SJCRH30 (cell line): ENCODE measurements around the gene EHMT1. TPM values are rescaled to one million over a fixed set of nuclear protein-coding genes. Genes with fewer than 3 reads are reported as not detected.

Experiments
- DNase-seq, 2 experiments: peaks; one replicate each; pipeline ENCODE4 v3.0.0-alpha.2; 2015 to 2020
- H3K27ac ChIP-seq: fragments of 250-450 bp; sonication (Bioruptor Pico); 2 replicates; pipeline ENCODE4 v1.5.1; 2020; ENCODE audit warnings: mild to moderate bottlenecking, moderate library complexity
- H3K27me3 ChIP-seq: fragments of 250-450 bp; sonication (Bioruptor Pico); 2 replicates; pipeline ENCODE4 v1.5.1; 2020; ENCODE audit warnings: mild to moderate bottlenecking, moderate library complexity
- H3K36me3 ChIP-seq: fragments of 250-450 bp; sonication (Bioruptor Pico); 2 replicates; pipeline ENCODE4 v1.5.1; 2020; ENCODE audit warnings: mild to moderate bottlenecking, moderate library complexity
- H3K4me1 ChIP-seq: fragments of 250-450 bp; sonication (Bioruptor Pico); 2 replicates; pipeline ENCODE4 v1.5.1; 2020; ENCODE audit warnings: mild to moderate bottlenecking, moderate library complexity
- H3K4me3 ChIP-seq: fragments of 250-450 bp; sonication (Bioruptor Pico); 2 replicates; pipeline ENCODE4 v1.5.1; 2020; ENCODE audit warnings: mild to moderate bottlenecking, moderate library complexity
- H3K9me3 ChIP-seq: fragments of 250-450 bp; sonication (Bioruptor Pico); replicated peaks from 2 replicates; pipeline ENCODE4 v1.5.1; 2020; ENCODE audit warnings: mild to moderate bottlenecking, moderate library complexity
- total RNA-seq: library from RNA; depleted of rRNA; stranded (reverse); fragments of >200 nt; shearing (Covaris generic); gene quantifications from 2 replicates; pipeline ENCODE4 v1.2.3, GENCODE V29; 2014

Gene EHMT1
- total RNA-seq, 1 experiment from 2014 or later, result 79.6 TPM

DNA sequence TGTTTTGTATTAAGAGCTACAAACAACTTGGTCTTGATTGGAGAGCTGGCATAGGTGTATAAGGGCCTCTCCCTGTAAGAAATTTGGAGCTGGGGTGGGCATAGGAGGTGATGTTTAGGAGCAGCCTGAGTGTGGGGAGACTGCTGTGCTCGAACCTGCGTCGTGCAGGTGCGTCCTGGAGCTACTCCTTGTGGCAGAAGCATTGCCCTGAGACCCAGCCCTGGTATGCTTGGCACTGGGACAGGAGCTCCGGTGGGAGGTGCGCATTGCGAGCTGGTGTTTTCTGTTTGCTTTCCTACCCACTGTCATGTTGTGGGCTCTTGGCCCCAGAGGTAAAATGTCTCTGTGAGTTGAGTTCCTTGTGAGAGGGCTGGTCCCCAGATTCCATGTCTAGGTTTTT lies 46.4 kb downstream of the EHMT1 start:
- Histone ChIP-seq H3K4me3 (no peak overlapping the region), H3K9me3 (no peaks in the 10 kb centered on the region), H3K27me3 (no peaks in the 10 kb centered on the region), H3K27ac (no peak overlapping the region), H3K4me1 (no peaks in the 10 kb centered on the region), H3K36me3 (peaks cover 3% of the 10 kb centered on the region)
- no peak for DNase-seq

- Histone ChIP-seq H3K4me1 (no peaks in the 10 kb centered on the region), H3K36me3 (peaks cover 3% of the 10 kb centered on the region), H3K27ac (no peak overlapping the region), H3K27me3 (no peaks in the 10 kb centered on the region), H3K9me3 (no peaks in the 10 kb centered on the region), H3K4me3 (no peak overlapping the region)
- DNase-seq, result no peak
Measured at GRCh38 chr9:137665697-137666512, 47.1 kb downstream of the EHMT1 start.

GRCh38 chr9:137666513-137666822 lies 47.7 kb downstream of the EHMT1 start:
- H3K36me3 ChIP-seq, result peaks cover 3% of the 10 kb centered on the region
- no peaks in the 10 kb centered on the region for H3K9me3 ChIP-seq
- H3K27me3 ChIP-seq, result no peaks in the 10 kb centered on the region
- DNase-seq, result no peak
- H3K4me3 ChIP-seq, result no peak overlapping the region
- no peaks in the 10 kb centered on the region for H3K4me1 ChIP-seq
- no peak overlapping the region for H3K27ac ChIP-seq

DNA sequence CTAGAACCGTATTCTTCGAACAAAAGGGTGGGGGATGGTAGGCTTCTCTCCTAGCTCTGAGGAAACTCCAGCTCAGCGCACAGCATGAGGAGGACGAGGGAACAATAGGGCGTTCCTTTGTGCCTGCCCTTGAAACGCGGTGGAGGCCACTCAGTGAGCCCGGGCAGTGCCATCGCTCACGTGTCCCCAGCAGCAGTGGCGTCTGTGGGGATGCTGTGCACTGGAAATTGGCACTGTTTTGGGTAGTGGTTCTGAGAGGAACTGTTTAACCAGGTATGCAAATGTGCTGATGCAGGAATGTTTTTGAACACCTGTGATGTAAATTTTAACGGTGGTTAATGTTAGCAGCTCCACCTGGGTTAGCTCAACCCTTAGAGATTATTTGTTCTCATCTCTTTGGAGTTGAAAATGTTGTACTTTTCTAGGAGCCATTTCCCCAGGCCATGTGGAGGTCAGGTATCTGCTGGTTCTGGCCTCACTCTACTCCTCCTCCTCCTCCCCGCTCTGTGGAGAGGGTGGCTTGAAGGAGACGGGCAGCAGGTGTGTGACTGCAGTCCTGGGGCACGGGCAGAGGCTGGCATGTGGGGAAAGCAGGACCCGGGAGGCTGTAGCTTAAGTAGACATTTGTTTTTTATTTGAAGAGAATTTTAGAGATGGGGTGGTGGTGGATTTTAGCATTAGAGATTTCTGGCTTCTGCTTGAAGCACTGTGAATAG lies 48.3 kb downstream of the EHMT1 start:
- Histone ChIP-seq H3K4me1 (no peaks in the 10 kb centered on the region), H3K27me3 (no peaks in the 10 kb centered on the region), H3K9me3 (no peaks in the 10 kb centered on the region), H3K4me3 (no peak overlapping the region), H3K36me3 (peaks cover 3% of the 10 kb centered on the region), H3K27ac (no peak overlapping the region)
- DNase-seq, result no peak

DNA sequence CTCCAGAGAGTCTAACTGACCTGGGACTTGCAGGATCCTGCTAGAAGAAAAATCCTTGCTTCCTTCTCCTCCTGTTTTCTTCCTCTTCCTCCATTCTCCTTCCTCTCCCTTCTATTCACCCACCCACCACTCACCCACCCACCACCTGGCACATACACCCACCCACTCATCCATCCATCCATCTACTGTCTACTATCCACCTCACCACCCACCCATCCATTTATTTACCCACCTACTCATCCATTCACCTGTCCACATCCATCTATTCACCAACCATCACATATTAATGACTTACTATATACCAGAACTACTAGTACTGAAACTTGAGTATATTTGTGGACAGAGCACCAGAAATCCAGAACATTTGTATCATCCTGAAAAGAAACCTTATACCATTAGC lies 49.4 kb downstream of the EHMT1 start:
- H3K4me1 ChIP-seq, result no peaks in the 10 kb centered on the region
- H3K27me3 ChIP-seq, result no peaks in the 10 kb centered on the region
- H3K36me3 ChIP-seq, result peaks cover 3% of the 10 kb centered on the region
- no peak overlapping the region for H3K4me3 ChIP-seq
- H3K27ac ChIP-seq, result no peak overlapping the region
- no peak for DNase-seq
- no peaks in the 10 kb centered on the region for H3K9me3 ChIP-seq

DNA sequence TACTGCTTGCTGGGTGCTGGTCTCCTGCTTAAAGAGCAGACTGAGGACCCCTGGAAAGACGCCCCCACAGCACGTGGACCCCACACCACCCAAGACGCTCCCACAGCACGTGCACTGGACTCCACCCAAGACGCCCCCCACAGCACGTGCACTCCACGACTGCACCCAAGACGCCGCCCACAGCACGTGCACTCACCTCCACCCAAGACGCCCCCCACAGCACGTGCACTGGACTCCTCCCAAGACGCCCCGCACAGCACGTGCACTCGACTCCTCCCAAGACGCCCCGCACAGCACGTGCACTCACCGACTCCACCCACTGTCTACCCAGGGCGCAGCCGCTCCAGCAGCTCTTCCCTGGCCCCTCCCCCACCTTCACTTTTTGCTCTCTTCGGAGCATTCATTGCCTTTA lies 50.5 kb downstream of the EHMT1 start:
- Histone ChIP-seq H3K4me1 (no peaks in the 10 kb centered on the region), H3K27me3 (no peaks in the 10 kb centered on the region), H3K4me3 (no peak overlapping the region), H3K9me3 (no peaks in the 10 kb centered on the region), H3K27ac (no peak overlapping the region), H3K36me3 (no peaks in the 10 kb centered on the region; the same call in 1 of the 2 replicates)
- DNase-seq, result no peak

- Histone ChIP-seq H3K4me1 (no peaks in the 10 kb centered on the region), H3K36me3 (no peaks in the 10 kb centered on the region; the same call in 1 of the 2 replicates), H3K9me3 (no peaks in the 10 kb centered on the region), H3K27ac (no peak overlapping the region), H3K27me3 (no peaks in the 10 kb centered on the region), H3K4me3 (no peak overlapping the region)
- no peak for DNase-seq
Measured at GRCh38 chr9:137670391-137671195, 51.8 kb downstream of the EHMT1 start.

DNA sequence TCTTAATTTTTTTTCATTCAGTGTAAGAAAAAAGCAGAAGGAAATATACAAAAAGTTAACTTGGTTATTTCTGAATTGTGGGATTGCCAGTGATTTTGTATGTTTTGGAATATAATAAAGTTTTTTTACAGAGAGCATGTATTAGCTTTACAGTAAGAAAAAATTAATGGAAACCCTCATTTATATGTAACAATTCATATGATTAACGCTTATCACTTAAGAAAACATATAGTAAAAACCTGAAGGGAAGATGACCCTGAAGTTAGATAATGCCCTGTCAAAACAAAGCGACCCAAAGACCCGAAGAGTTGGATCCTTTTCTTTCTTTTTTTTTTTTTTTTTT lies 52.4 kb downstream of the EHMT1 start:
- no peaks in the 10 kb centered on the region for H3K4me1 ChIP-seq
- DNase-seq, result no peak
- H3K27ac ChIP-seq, result no peak overlapping the region
- no peaks in the 10 kb centered on the region; the same call in 1 of the 2 replicates for H3K36me3 ChIP-seq
- H3K27me3 ChIP-seq, result no peaks in the 10 kb centered on the region
- H3K4me3 ChIP-seq, result no peak overlapping the region
- H3K9me3 ChIP-seq, result no peaks in the 10 kb centered on the region

DNA sequence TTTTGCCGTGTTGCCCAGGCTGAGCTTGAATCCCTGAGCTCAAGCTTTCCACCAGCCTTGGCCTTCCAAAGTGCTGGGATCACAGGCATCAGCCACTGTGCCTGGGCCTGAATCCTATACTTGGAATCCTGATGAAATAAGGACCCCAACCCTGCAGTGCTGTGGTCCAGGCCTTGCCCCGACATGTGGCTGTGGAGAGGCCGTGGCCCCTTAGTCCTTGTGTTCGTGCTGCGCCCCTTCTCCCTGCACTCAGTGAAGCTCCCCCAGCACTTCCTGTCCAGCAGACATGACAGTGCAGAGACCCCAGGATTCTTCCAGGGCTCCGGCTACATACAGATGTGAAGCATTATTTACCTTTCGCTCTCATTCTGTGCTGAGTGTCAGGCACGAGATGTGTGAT lies 52.9 kb downstream of the EHMT1 start:
- no peaks in the 10 kb centered on the region for H3K27me3 ChIP-seq
- DNase-seq, result no peak
- no peaks in the 10 kb centered on the region for H3K36me3 ChIP-seq
- no peak overlapping the region for H3K4me3 ChIP-seq
- no peak overlapping the region for H3K27ac ChIP-seq
- H3K9me3 ChIP-seq, result no peaks in the 10 kb centered on the region
- no peaks in the 10 kb centered on the region for H3K4me1 ChIP-seq

DNA sequence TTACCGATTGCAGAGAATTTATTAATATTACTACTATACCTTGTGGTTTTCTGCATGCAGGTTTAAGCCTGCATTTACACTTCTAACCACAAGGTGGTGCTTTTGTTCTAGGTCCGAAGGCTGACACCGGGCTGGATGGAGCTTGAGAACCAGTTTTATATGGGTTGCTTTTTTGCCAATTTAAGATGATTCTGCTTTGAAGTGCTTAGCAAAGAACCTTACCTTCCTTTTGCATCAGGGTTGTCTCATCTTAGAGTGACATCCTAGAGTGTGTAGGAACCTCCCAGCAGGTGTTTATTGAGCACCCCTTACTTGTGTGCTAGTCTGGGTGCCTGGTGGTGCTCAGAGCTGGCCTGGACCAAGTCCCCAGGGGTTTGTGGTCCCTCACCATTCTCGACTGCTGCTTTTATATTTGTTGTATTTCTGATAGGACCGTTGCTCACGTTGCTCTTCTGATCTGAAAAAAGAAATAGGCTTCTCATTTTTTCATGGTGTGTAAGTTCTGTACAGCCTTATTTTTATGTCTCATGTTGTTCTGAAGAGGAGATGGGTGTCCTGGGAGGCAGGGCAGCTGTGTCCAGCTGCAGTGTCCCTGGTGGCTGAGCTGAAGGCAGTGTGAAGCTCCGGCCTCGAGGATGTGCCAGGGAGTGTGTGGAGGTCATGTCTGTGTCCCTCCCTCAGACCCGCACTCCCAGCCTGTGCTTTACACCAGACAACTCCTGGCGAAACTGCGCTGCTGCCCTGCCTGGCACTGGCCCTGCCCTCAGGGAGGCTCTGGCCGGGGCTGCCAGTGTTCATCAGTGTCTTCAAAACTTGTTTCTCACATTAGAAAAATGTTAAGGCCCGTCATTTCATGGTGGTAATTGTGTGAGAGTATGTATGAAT lies 54.3 kb downstream of the EHMT1 start:
- DNase-seq, result peak; percentile 56 to 81
- Histone ChIP-seq H3K27me3 (no peaks in the 10 kb centered on the region), H3K27ac (no peak overlapping the region), H3K4me3 (no peak overlapping the region), H3K36me3 (no peaks in the 10 kb centered on the region), H3K4me1 (no peaks in the 10 kb centered on the region), H3K9me3 (no peaks in the 10 kb centered on the region)

DNA sequence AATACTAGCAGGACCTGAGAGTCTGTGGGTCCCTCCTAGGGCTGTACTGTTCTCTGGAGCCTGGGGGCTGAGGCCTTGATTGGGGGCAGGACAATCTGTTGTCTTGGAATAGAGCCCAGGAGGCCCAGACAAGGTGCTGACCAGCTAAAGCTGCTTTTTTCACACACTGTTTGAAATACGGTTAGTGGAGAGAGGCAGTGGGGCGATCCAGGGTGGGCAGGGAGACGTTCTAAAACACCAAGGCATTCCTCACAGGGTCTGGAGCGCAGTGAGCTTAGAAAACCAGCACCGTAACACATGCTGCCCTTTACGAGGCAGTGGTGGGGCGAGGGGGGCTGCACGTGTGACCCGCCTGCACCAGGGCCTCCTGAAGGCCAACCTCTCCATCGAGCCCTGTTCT lies 55.1 kb downstream of the EHMT1 start:
- no peak overlapping the region for H3K27ac ChIP-seq
- H3K4me1 ChIP-seq, result no peaks in the 10 kb centered on the region
- H3K4me3 ChIP-seq, result no peak overlapping the region

GRCh38 chr9:137674307-137674975 lies 55.6 kb downstream of the EHMT1 start:
- Histone ChIP-seq H3K9me3 (no peaks in the 10 kb centered on the region), H3K4me3 (no peak overlapping the region), H3K27ac (no peak overlapping the region), H3K36me3 (no peaks in the 10 kb centered on the region), H3K27me3 (no peaks in the 10 kb centered on the region), H3K4me1 (no peaks in the 10 kb centered on the region; the same call in 1 of the 2 replicates)
- DNase-seq, result no peak

More for the DNA sequence above, 55.1 kb downstream of the EHMT1 start:
- no peak for DNase-seq
- Histone ChIP-seq H3K9me3 (no peaks in the 10 kb centered on the region), H3K27me3 (no peaks in the 10 kb centered on the region), H3K36me3 (no peaks in the 10 kb centered on the region)

DNA sequence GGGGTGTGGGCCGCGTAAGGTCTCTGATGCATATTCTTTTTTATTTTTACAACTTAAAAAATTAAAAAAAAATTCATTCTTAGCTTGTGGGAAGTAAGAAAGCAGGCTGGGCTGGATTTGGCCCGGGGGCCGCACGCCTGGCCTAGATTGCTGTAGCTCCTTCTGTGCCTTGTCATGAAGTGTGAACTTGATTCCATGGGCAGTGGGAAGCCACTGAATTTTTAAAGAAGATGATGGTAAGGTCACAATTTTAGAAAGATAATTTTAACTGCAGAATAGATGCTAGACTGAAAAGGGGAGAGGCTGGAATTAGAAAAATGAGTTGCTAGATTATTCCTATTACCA lies 56.1 kb downstream of the EHMT1 start:
- Histone ChIP-seq H3K27ac (no peak overlapping the region), H3K36me3 (no peaks in the 10 kb centered on the region), H3K27me3 (no peaks in the 10 kb centered on the region), H3K4me3 (no peak overlapping the region), H3K4me1 (no peaks in the 10 kb centered on the region; the same call in 1 of the 2 replicates), H3K9me3 (no peaks in the 10 kb centered on the region)
- no peak for DNase-seq

GRCh38 chr9:137676998-137677397 lies 58.2 kb downstream of the EHMT1 start:
- Histone ChIP-seq H3K27ac (no peak overlapping the region), H3K9me3 (no peaks in the 10 kb centered on the region), H3K27me3 (no peaks in the 10 kb centered on the region), H3K4me1 (no peaks in the 10 kb centered on the region; the same call in 1 of the 2 replicates), H3K4me3 (no peak overlapping the region), H3K36me3 (no peaks in the 10 kb centered on the region)
- no peak for DNase-seq
